LNCaP clone FGC (cell line): Measurements from ENCODE around the gene SLC35B2.
A peak's percentile ranks its signal among the peaks of the same experiment; 100 is the strongest.

ENCODE experiments used
- DNase-seq: peaks from one replicate; pipeline ENCODE4 v3.0.0-alpha.2; 2011; ENCODE audit warnings: low read depth
- H3K4me3 ChIP-seq: 2 replicates; pipeline ENCODE4 v1.5.1; 2011; ENCODE audit warnings: mild to moderate bottlenecking, low read depth, low read length, control low read depth
- TF ChIP-seq, protein P1 (sequence below): IDR thresholded peaks from 2 replicates; pipeline ENCODE4 v1.5.1; 2012; ENCODE audit warnings: mild to moderate bottlenecking; ENCODE audit not compliant: control insufficient read depth, insufficient read depth; ENCODE audit errors: extremely low read depth

Gene SLC35B2

DNA sequence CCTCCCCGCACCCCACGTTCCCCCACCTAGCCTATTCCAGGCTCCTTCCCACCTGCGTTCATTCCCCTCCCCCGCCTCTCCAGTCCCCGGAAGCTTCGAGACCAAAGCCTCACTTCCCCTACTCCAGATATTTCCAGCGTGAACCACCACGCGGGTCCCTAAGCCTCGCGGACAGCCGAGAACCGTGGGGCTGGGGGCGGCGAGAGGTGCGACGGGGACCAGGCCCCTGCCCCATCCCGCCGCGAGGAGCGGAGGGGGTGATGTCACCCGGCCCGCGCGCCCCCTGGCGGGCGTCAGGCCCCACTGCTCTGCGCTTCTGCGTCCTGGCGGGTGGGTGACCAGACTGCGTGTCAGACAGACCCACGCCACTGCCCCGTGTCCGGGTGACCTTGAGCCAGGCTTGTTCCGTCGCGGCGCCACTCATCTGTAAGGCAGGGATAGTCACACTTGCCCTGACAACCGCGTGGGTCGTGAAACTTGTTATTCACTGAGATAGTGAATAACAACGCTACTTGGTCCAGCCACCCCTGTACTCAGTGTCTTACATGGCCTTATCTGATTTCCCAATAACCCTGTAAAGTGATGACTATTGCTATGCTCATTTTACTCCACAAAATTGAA, 19.4 kb downstream of the SLC35B2 start:
- no peak for DNase-seq
- TF ChIP-seq, protein P1, sequence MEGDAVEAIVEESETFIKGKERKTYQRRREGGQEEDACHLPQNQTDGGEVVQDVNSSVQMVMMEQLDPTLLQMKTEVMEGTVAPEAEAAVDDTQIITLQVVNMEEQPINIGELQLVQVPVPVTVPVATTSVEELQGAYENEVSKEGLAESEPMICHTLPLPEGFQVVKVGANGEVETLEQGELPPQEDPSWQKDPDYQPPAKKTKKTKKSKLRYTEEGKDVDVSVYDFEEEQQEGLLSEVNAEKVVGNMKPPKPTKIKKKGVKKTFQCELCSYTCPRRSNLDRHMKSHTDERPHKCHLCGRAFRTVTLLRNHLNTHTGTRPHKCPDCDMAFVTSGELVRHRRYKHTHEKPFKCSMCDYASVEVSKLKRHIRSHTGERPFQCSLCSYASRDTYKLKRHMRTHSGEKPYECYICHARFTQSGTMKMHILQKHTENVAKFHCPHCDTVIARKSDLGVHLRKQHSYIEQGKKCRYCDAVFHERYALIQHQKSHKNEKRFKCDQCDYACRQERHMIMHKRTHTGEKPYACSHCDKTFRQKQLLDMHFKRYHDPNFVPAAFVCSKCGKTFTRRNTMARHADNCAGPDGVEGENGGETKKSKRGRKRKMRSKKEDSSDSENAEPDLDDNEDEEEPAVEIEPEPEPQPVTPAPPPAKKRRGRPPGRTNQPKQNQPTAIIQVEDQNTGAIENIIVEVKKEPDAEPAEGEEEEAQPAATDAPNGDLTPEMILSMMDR: peak; percentile 85
- peak overlapping the region; percentile 55 for H3K4me3 ChIP-seq

DNA sequence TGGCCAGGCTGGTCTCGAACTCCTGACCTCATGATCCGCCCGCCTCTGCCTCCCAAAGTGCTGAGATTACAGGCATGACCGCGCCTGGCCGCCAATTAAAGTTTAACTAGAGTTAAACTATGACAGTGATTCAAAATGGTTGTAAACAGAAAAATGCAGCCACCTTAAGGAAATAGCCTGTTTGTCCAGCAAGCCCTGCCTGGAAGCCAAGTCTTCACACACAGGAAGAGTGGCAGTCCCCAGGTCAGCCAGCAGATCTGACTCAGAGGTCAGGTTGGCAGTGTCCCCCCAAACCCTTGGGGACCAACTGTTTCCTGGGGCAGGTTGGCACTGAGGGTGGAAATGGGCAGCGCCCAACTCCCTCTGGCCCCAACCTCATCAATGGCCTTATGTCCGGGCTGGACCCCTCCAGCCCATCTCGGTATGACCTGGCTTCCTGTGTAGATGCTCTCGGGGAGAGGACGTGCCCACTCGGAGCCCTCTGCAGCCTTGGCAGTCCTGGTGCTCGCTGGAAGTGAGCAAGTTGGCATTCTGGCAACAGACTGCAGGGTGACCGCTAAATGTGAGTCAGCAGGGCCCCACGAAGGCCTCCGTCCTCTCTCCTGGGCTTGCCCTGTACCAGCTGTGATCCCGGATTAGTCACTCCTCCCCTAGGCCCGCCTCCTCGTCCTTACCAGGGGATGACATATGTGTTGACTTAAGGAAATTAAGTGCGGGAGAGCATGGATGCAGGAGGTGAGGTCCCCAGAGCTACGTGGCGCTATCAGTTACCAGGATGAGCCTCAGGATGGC, 20.1 kb downstream of the SLC35B2 start:
- DNase-seq: peak; percentile 88
- TF ChIP-seq, protein P1: no peak
- peak overlapping the region; percentile 55 for H3K4me3 ChIP-seq

DNA sequence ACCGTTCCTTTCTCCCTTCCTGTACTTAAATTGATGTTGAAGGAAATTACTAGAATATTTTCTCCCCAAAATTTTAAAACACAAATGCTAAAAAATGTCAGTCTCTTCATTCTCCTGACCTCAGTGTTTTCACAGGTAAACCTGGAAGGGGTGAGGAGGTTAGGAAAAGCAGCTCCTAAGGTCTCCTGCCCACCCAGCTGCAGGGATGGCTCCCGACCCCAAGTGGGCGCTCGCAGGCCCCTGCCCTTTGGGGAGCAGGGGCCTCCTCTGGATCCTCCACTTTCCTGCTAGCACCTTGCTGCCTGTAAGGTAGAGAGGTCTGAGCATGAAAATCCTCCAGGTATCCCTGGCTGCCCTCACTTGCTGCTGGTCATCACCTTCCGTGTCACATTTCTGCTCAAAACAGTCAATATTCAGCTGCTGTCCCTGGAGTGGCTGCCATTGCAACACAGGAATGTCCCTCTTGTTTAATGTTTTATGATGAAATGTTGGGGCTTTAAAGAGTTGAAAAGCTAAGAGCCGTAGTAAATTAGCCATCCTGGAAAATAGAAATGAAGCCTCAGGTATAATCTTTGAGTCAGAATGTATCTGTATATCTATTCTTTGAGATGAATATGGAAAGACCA, 21.3 kb downstream of the SLC35B2 start:
- TF ChIP-seq, protein P1: no peak
- H3K4me3 ChIP-seq: no peak overlapping the region
- DNase-seq: no peak

DNA sequence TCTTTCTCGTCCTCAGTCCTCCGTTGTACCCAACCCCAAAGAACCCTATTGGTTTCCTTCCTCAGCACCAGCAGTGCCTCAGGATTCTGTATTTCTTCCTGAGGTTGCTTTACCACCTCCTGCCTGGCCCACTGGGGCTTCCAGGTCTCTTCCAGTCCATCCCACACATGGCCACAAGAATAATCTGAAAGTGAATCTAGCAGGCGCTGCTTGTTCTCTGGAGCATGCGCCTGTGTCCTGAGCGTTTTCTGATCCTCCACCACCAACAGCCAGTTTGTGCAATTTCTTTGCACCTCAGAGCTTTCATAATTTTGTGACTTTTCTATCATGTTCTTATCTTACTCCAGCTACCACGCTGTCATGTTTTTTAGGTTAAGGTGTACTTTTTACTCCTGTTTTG, 22.1 kb downstream of the SLC35B2 start:
- H3K4me3 ChIP-seq: no peak overlapping the region
- TF ChIP-seq, protein P1: no peak
- no peak for DNase-seq

DNA sequence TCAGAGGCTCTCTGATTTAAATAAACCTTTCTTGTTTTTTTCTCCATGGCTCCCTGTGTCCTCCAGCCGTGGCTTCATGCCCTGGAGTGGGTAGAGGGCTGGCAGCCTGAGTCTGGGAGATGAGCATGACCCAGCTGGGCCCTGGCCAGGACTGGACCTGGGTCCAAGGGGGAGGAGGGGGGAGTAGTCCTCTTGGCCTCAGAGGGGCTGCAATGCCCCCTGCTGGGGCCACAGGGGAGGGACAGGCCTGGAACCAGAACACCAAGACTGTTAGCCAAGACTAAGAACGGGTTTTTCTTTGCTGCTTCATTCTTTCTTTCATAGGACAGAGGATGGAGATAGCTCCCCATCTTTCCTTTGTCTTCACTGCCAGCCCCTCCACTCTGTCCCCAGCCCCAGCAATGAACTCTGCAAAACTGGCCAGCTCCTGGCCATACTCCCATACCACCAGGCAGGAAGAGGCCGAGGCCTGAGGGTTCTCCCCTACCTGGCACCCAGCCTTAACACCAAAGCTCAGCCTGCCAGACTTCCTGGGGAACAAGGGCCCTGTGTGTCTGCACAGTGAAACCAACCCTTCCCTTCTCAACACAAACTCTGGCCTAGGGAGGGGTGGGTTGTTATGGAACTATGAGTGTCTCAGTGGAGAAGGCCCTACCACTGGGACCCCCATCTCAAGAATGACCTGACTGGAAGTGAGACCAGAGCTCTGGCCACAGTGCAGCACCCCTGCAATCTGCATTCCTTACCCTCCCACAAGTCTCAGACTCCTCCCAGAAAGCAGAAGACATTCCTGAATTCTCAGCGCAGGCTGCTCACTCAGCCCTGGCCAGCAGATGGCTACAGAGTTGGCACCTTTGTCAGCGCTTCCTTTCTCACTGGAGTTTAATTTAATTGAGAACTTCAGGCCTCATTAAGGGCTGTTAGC, 23.0 kb downstream of the SLC35B2 start:
- TF ChIP-seq, protein P1: peak; percentile 77
- no peak overlapping the region for H3K4me3 ChIP-seq

DNA sequence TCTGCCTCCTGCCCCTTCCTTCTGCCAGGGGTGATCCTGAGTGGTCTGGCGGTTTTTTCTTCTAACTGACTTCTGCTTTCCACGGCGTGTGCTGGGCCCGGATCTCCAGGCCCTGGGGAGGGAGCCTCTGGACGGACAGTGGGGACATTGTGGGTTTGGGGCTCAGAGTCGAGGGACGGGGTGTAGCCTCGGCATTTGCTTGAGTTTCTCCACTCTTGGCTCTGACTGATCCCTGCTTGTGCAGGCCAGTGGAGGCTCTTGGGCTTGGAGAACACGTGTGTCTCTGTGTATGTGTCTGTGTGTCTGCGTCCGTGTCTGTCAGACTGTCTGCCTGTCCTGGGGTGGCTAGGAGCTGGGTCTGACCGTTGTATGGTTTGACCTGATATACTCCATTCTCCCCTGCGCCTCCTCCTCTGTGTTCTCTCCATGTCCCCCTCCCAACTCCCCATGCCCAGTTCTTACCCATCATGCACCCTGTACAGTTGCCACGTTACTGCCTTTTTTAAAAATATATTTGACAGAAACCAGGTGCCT, 23.7 kb downstream of the SLC35B2 start:
- no peak for DNase-seq
- no peak overlapping the region for H3K4me3 ChIP-seq
- TF ChIP-seq, protein P1: no peak

More for the DNA sequence above, 23.0 kb downstream of the SLC35B2 start:
- DNase-seq: no peak
